ENCODE data around the gene ARSK. TPM values are rescaled to one million over a fixed set of nuclear protein-coding genes. Genes with fewer than 3 reads are reported as not detected.

The ARSK gene
- total and polyA plus RNA-seq, 2 of the 13 experiments (the other 11 are each of a cell fraction or from before 2014, with no cell fraction given) = 7.9 TPM

DNA sequence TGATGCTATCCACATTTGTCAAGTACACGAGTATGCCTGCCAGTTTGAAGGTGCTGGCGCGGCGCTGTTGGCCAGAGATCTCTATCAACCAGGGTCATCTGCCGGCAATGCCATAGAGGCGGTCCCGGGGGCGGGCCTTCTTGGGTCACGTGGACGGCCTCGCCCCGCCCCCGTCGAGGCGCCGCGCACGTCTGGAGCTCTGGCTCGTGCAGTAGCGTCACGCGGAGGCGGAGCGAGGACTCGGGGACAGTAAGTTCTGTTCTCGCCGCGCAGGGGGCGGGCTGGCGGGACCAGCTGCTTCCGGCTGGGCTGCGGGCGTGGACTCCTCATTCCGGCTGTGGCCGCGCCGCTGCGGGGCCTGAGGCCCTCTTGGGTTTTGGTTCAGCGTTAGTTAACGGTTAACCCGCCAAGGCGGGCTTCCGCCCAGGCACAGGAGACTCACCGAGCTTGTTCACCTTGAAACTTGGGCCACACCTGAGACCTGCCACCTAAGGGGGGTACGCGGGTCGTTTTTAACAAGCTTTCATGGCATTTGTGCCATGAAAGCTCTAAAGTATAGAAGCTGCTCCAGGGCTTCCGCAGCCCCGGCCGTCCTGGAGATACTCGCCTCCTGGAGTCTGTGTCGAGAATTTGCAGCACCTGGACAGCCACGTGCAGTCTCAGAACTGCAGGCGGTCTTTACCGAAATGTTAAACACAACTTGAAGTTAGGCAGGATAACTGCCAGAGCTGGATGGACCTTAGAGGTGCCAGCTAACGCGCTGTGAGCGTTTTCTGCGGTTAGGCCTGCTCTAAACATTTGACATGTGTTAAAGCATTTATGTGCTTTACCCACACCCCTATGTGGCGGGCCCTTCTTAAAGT, 91.9 kb downstream of the ARSK start, which contains the start of gene RFESD (continued):
- no peak for TF ChIP-seq ZNF674 (CRISPR knock-in tag; IDR thresholded peaks at IDR 0.05; ENCODE audit: low read depth)
- TF ChIP-seq, protein P1, sequence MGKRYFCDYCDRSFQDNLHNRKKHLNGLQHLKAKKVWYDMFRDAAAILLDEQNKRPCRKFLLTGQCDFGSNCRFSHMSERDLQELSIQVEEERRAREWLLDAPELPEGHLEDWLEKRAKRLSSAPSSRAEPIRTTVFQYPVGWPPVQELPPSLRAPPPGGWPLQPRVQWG (CRISPR knock-in tag; IDR thresholded peaks at IDR 0.05; ENCODE audit: borderline replicate concordance, low read depth) = no peak
- TF ChIP-seq ZNF570 (CRISPR knock-in tag; IDR thresholded peaks at IDR 0.05; ENCODE audit: borderline replicate concordance) = no peak
- TF ChIP-seq RXRB (CRISPR knock-in tag; IDR thresholded peaks at IDR 0.05; ENCODE audit: borderline replicate concordance) = peak; percentile 75
- 0 out of 2 replicates have a peak, but pooled peaks have one; percentile 26 for TF ChIP-seq SP140L (CRISPR knock-in tag; IDR thresholded peaks at IDR 0.05; ENCODE audit: borderline replicate concordance)
- TF ChIP-seq, protein P2, sequence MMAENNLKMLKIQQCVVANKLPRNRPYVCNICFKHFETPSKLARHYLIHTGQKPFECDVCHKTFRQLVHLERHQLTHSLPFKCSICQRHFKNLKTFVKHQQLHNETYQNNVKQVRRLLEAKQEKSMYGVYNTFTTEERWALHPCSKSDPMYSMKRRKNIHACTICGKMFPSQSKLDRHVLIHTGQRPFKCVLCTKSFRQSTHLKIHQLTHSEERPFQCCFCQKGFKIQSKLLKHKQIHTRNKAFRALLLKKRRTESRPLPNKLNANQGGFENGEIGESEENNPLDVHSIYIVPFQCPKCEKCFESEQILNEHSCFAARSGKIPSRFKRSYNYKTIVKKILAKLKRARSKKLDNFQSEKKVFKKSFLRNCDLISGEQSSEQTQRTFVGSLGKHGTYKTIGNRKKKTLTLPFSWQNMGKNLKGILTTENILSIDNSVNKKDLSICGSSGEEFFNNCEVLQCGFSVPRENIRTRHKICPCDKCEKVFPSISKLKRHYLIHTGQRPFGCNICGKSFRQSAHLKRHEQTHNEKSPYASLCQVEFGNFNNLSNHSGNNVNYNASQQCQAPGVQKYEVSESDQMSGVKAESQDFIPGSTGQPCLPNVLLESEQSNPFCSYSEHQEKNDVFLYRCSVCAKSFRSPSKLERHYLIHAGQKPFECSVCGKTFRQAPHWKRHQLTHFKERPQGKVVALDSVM (CRISPR knock-in tag; IDR thresholded peaks at IDR 0.05) = no peak
- TF ChIP-seq, protein P3, sequence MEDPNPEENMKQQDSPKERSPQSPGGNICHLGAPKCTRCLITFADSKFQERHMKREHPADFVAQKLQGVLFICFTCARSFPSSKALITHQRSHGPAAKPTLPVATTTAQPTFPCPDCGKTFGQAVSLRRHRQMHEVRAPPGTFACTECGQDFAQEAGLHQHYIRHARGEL (CRISPR knock-in tag; IDR thresholded peaks at IDR 0.05) = no peak
- TF ChIP-seq DR1 (CRISPR knock-in tag; IDR thresholded peaks at IDR 0.05) = peak; percentile 57; the same call in 1 of the 2 replicates
- no peak for TF ChIP-seq HDAC6 (IDR thresholded peaks at IDR 0.05; ENCODE audit: low read depth, low read length)
- TF ChIP-seq CBX5 (CRISPR knock-in tag; IDR thresholded peaks at IDR 0.05; ENCODE audit: borderline replicate concordance) = 0 out of 2 replicates have a peak, but pooled peaks have one; percentile 63
- TF ChIP-seq MEF2D (CRISPR knock-in tag; IDR thresholded peaks at IDR 0.05) = peak; percentile 82
- TF ChIP-seq MBD4 (IDR thresholded peaks at IDR 0.05; ENCODE audit: borderline replicate concordance, low read length) = no peak
- TF ChIP-seq, protein P4, sequence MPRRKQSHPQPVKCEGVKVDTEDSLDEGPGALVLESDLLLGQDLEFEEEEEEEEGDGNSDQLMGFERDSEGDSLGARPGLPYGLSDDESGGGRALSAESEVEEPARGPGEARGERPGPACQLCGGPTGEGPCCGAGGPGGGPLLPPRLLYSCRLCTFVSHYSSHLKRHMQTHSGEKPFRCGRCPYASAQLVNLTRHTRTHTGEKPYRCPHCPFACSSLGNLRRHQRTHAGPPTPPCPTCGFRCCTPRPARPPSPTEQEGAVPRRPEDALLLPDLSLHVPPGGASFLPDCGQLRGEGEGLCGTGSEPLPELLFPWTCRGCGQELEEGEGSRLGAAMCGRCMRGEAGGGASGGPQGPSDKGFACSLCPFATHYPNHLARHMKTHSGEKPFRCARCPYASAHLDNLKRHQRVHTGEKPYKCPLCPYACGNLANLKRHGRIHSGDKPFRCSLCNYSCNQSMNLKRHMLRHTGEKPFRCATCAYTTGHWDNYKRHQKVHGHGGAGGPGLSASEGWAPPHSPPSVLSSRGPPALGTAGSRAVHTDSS (CRISPR knock-in tag; conservative IDR thresholded peaks at IDR 0.05) = no peak
- TF ChIP-seq PHF8 (CRISPR knock-in tag; IDR thresholded peaks at IDR 0.05) = 0 out of 2 replicates have a peak, but pooled peaks have one; percentile 41
- TF ChIP-seq PTBP1 (IDR thresholded peaks at IDR 0.05; ENCODE audit: low read depth, low read length, poor library complexity, severe bottlenecking) = no peak
- TF ChIP-seq, protein P5, sequence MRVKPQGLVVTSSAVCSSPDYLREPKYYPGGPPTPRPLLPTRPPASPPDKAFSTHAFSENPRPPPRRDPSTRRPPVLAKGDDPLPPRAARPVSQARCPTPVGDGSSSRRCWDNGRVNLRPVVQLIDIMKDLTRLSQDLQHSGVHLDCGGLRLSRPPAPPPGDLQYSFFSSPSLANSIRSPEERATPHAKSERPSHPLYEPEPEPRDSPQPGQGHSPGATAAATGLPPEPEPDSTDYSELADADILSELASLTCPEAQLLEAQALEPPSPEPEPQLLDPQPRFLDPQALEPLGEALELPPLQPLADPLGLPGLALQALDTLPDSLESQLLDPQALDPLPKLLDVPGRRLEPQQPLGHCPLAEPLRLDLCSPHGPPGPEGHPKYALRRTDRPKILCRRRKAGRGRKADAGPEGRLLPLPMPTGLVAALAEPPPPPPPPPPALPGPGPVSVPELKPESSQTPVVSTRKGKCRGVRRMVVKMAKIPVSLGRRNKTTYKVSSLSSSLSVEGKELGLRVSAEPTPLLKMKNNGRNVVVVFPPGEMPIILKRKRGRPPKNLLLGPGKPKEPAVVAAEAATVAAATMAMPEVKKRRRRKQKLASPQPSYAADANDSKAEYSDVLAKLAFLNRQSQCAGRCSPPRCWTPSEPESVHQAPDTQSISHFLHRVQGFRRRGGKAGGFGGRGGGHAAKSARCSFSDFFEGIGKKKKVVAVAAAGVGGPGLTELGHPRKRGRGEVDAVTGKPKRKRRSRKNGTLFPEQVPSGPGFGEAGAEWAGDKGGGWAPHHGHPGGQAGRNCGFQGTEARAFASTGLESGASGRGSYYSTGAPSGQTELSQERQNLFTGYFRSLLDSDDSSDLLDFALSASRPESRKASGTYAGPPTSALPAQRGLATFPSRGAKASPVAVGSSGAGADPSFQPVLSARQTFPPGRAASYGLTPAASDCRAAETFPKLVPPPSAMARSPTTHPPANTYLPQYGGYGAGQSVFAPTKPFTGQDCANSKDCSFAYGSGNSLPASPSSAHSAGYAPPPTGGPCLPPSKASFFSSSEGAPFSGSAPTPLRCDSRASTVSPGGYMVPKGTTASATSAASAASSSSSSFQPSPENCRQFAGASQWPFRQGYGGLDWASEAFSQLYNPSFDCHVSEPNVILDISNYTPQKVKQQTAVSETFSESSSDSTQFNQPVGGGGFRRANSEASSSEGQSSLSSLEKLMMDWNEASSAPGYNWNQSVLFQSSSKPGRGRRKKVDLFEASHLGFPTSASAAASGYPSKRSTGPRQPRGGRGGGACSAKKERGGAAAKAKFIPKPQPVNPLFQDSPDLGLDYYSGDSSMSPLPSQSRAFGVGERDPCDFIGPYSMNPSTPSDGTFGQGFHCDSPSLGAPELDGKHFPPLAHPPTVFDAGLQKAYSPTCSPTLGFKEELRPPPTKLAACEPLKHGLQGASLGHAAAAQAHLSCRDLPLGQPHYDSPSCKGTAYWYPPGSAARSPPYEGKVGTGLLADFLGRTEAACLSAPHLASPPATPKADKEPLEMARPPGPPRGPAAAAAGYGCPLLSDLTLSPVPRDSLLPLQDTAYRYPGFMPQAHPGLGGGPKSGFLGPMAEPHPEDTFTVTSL (CRISPR knock-in tag; IDR thresholded peaks at IDR 0.05; ENCODE audit: borderline replicate concordance) = no peak; the same call in 1 of the 2 replicates
- TF ChIP-seq ELF4 (CRISPR knock-in tag; IDR thresholded peaks at IDR 0.05; ENCODE audit: borderline replicate concordance) = peak; percentile 28; the same call in 1 of the 2 replicates

All from HepG2 (cell line).